NCI-H526 (cell line): ENCODE data around the gene TPSD1.
"Not testable (repeated sequence)": the region's sequence is repeated elsewhere in the genome, so short reads cannot be mapped to it uniquely, and the experiment has no call there.

Experiments used
- DNase-seq, 2 experiments: peaks; one replicate each; lab custom pipeline; 2025; lab: John Stamatoyannopoulos, UW

The TPSD1 gene

DNA sequence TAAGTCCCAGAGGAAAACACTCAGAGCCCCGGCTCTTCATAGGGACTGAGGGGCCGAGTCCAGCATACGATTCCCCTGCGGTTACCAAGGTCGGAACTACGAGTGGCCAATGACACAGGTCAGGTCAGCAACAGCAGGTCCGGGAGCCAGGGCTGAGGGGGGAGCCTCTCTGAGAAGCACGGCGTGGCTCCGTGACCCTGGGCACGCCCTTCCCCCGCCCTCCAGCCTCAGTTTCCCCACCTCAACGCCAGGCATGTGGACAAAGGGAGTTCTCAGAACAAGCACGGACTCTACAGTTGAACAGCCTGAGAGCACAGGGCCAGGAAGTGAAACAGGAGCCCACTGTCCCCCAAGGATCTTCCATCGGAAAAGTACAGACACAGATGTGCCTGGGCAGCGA is 25.6 kb downstream of the TPSD1 start:
- DNase-seq: no peak

DNA sequence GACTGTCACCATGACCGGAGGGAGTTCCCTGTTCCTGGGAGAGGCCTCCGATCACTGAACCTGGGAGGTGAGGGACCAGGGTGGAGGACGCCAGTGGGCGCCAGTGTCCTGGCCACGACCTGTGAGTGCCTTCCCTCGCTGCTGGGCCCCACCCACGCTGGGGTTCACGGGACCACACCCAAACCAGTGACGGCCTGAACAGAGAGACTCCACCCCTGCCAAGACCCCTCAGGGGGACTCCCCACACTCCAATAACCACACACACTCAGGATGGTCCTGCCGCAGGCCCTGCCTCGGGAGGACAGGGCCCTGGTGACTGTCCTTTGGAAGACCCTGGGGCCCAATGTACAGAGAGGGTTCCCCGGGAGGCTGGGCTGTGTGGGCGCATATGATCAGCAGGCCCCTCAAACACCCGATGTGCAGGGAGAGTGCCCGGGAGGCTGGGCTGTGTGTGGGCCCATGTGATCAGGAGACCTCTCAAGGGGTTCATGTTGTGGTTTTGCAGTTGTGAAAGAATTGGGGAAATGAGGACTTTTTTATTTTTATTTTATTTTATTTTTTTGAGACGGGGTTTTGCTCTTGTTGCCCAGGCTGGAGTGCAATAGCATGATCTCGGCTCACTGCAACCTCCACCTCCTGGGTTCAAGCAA is 26.6 kb downstream of the TPSD1 start:
- no peak for DNase-seq

GRCh38 chr16:1283296-1283695 is 27.4 kb downstream of the TPSD1 start:
- DNase-seq: no peak

DNA sequence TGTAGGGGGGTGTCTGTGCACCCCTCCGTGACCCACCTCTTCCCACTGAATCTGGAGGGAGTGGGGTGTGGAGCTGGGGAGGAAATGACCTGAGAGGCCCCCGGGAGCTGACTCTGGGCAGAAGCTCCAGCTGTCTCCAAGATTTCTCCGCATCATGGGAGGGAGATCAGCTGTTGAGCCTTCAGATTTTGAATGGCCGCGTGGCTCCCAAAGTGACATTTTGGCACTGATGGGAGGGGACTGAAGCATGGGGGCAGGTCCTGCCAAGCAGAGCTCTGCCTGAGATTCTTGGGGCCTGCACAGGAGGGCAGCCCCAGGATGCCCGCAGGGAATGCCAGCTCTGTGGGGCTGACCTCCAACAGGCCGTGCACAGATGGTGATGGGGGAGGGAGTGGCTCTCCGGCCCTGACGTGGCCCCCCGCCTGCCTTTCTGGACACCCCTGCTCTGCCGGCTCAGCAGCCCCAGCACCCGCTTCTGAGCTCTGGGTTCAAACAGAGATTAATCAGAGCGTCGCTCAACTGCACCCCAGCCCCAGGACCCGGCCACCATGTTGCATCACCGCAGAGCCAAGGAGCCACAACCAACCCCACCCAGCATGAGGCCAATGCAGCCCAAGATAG is 28.2 kb downstream of the TPSD1 start:
- DNase-seq: no peak

DNA sequence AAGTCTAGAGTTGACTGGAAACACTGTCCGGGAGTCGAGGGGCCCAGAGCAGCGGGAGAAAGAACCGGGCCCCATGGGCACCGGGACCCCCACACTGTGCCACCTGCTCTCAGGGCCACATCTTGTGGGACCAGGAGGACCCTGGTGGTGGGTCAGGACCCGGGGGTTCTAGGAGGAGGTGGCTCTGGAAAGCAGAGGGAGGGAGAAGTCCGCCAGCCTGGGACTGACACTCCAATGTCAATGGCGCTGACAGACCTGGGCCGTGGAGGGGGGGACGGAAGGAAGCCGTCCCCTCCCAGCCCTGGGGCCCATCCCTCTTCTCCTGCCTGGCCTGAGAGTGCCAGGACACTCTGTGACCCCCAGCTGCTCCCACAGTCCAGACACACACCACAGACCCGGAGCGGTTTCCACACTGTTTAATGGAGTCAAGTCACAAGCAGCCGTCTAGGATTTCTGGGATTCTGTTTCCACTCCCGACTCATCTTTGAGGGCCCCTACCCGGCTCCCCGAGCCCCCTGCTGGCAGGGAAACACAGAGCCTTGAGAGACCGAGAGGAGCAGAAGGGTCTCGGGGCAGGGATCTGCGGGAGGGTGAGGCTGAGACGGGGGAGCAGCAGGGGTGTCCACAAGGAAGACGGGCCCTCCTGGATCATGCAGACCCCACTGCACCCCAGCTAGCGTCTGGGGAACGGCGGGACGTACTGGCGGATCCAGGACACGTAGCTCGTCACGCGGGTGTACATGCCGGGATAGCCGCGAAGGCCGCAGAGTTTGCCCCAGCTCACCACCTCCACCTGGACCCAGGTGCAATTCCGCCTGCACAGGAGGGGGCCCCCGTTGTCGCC is 30.0 kb downstream of the TPSD1 start:
- DNase-seq: no peak

DNA sequence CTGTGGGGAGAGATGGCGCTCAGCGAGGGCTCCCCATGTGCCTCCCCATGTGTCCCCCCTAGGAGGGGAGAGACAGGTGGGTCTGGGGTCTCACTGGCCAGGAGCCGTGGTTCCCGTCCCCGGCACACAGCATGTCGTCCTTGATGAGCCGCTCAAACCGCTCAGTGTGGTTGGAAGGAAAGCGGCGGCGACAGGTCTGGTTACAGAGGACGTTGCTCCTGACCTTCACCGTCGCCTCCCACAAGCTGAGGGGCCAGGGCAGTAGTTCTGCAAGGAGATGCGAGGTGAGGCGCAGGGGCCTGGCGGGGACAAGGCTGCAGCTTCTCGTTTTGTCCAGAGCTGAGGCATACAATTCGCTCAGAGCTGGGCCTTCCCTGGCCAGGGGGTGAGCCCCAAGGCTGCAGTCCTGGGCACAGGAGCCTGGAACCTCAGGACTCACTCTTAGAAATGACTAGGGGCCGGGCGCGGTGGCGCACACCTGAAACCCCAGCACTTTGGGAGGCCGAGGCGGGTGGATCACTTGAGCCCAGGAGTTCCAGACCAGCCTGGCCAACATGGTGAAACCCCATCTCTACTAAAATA is 30.7 kb downstream of the TPSD1 start:
- no peak for DNase-seq

DNA sequence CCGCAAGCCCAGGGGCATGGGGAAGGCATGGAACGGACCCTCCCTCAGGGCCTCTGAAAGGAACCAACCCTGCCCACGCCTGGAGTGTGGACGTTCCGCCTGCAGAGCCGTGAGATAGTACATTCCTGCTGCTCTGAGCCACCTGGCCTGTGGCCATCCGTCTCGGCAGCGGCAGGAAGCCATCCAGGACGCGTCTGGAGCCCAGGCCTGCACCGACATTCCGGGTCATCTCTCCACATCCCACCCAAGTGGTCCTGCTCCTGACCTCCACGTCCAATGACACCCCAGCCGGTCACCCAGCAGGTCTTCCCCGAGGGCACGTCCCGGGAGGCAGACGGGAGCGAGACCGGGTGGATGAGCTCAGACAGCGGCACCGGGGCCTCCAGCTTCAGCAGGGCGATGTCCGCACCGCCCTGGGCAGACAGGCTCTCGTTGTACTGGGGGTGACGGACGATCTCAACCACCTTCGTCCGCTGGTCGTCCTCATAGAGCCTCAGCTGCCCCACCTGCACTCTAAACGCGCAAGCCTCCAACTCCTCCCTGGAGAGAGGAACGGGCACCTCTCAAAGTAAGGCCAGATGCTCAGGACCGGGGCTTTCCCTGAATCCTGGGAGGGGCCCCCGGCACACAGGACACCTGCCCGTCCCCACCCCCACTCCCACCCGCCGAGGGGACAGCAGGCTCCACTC is 32.3 kb downstream of the TPSD1 start:
- DNase-seq: no peak

- no peak for DNase-seq
These were observed 33.1 kb downstream of the TPSD1 start for GRCh38 chr16:1288813-1289476.

GRCh38 chr16:1289477-1289866 is 33.6 kb downstream of the TPSD1 start:
- no peak for DNase-seq

DNA sequence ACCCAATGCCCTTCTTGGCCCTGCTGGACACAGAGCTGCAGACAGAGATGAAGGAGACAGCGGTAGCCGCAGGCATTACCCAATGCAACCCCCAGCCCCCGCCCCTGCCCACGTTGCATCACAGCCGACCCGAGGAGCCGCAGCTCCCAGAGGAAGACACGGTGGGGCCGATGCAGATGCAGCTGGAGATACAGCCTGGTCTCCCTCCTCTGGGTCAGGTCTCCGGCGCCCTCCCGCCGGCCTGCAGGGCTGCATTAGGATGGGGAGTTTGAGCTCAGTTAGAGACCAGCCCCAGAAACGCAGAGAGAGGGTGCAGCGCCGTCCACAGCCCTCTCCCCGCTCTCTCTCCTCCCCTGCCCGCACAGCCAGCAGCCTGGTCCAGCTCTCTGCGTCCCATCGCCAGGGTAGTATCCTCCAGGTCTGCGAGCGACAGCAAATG is 34.2 kb downstream of the TPSD1 start:
- DNase-seq: no peak

- no peak for DNase-seq
These were observed 35.1 kb downstream of the TPSD1 start for GRCh38 chr16:1290860-1291575.

GRCh38 chr16:1291576-1291974 is 35.7 kb downstream of the TPSD1 start:
- peak; percentile 52 to 76 for DNase-seq

- not testable (repeated sequence) for DNase-seq
These were observed 36.3 kb downstream of the TPSD1 start for GRCh38 chr16:1292208-1292607.

DNA sequence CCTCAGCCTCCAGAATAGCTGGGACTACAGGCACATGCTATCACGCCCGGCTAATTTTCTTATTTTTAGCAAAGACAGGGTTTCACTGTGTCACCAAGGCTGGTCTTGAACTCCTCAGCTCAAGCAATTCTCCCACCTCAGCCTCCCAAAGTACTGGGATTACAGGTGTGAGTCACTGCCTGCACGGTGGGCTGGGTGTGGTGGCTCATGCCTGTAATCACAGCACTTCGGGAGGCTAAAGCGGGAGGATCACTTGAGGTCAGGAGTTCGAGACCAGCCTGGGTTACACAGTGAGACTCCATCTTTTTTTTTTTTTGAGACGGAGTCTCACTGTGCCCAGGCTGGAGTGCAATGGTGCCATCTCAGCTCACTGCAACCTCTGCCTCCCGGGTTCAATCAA is 36.9 kb downstream of the TPSD1 start:
- DNase-seq: not testable (repeated sequence)

DNA sequence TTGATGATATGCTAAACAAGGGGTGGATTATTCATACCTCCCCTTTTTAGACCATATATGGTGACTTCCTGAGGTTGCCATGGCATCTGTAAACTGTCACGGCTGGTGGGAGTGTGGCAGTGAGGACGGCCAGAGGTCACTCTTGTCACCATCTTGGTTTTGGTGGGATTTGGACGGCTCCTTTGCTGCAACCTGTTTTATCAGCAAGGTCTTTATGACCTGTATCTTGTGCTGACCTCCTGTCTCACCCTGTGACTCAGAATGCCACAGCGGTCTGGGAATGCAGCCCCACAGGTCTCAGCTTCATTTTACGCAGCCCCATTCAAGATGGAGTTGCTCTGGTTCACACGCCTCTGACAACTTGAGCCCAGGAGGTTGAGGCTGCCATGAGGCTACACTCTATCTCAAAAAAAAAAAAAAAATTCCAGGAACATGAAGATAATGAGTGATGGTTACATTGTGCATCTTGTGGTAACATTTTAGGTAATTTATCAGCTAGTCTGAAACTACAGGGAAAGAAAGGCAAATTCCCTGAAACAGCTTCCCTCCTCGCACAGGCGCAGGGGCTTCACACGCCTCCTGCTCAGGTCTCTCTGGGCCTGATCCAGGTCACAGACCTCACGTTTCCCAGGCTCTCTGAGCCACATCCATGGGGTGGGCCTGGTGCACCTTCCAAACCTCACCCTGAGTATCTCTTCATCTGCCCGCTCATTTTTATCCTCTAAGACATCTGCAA is 38.2 kb downstream of the TPSD1 start:
- DNase-seq: no peak

DNA sequence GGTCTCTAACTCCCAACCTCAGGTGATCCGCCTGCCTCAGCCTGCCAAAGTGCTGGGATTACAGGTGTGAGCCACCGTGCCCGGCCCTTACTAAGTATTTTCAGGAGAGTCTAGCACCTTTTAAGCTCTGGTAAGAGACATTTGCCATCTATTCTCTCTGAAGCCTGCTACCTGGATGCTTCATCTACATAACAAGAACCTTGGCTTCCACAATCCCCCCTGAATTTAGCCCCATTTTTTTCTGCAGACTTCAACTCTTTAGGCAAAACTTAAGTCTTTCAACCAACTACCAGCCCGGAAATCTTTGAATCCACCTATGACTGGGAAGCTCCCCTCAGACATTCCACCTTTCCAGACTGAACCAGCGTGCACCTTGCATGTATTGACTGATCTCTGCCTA is 39.6 kb downstream of the TPSD1 start:
- DNase-seq: no peak

GRCh38 chr16:1296688-1297017 is 40.8 kb downstream of the TPSD1 start:
- DNase-seq: not testable (repeated sequence)

DNA sequence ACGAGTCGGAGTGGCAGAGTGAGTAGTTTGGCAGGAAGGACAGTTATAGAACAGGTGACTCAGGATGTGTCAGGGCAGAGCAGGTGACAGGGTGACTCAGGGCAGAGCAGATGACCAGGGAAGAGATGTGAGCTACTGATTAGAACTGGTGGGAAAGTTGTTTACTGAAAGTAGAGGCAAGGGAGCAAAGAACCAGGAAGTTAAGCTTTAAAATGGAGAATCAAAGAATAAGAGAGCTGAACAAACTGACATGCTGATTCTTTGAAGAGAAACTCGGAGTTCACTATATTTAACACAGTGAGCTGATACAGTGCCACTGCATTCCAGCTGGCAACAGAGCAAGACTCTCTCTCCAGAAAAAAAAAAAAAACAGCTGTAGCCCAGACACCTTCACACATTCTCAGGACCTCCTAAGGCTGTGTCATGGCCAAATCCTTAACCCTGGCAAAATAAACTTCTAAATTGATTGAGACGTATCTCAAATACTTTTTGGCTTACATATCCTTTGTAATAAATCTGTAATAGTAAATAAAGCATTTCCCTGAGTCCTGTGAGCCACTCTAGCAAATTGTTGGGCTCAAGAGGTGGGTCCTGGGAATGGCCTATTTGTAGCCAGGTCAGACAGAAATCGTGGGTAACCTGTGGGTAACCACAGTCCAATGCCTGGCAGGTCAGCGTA is 41.3 kb downstream of the TPSD1 start:
- DNase-seq: no peak

DNA sequence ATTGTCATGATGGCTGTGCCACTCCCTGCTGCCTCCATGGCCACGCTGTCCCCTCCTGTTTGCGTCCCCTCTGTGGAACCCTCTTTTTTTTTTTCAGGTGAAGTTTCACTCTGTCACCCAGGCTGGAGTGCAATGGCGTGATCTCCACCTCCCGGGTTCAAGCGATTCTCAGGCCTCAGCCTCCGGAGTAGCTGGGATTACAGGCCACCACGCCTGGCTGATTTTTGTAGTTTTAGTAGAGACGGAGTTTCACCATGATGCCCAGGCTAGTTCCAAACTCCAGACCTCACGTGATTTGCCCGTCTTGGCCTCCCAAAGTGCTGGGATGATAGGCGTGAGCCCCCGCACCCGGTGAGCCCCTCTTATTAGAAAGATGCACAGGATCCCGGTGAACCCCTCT is 42.5 kb downstream of the TPSD1 start:
- DNase-seq: no peak
